GM12878 (cell line): Measurements from ENCODE around the gene DHDH. TPM values are rescaled to one million over a fixed set of nuclear protein-coding genes. Genes with fewer than 3 reads are reported as not detected.
A peak's percentile ranks its signal among the peaks of the same experiment; 100 is the strongest.

ENCODE experiments used
- BRCA1 ChIP-seq: IDR thresholded peaks from 2 replicates; pipeline ENCODE4 v1.6.1; 2011; ENCODE audit warnings: low read depth, low read length, improper control_type of control experiment
- CBX3 ChIP-seq: fragments of 200-600 bp; sonication (generic); IDR thresholded peaks from 2 replicates; pipeline ENCODE4 v1.6.1; 2016; ENCODE audit warnings: low read depth, borderline replicate concordance
- FOXK2 ChIP-seq: fragments of 450-650 bp; IDR thresholded peaks from 2 replicates; pipeline ENCODE4 v1.6.1; 2017; ENCODE audit warnings: mild to moderate bottlenecking, moderate library complexity
- GATAD2B ChIP-seq: fragments of 450-650 bp; conservative IDR thresholded peaks from 2 replicates; pipeline ENCODE4 v1.6.1; 2017; ENCODE audit warnings: low read depth, mild to moderate bottlenecking, moderate library complexity
- KDM1A ChIP-seq: fragments of 200-600 bp; sonication (generic); IDR thresholded peaks from 2 replicates; pipeline ENCODE4 v1.6.1; 2016; ENCODE audit warnings: borderline replicate concordance
- LARP7 ChIP-seq: fragments of 450-650 bp; IDR thresholded peaks from 2 replicates; pipeline ENCODE4 v1.6.1; 2017; ENCODE audit warnings: mild to moderate bottlenecking
- MXI1 ChIP-seq: fragments of 150-350 bp; IDR thresholded peaks from 2 replicates; pipeline ENCODE4 v1.6.1; 2011; ENCODE audit warnings: low read depth, mild to moderate bottlenecking, inconsistent platforms, low read length, improper control_type of control experiment
- NR2C1 ChIP-seq: fragments of 450-650 bp; IDR thresholded peaks from 2 replicates; pipeline ENCODE4 v1.6.1; 2017; ENCODE audit warnings: antibody characterized with exemption, mild to moderate bottlenecking, moderate library complexity
- RBBP5 ChIP-seq: fragments of 200-600 bp; sonication (generic); conservative IDR thresholded peaks from 2 replicates; pipeline ENCODE4 v1.6.1; 2016
- RUNX3 ChIP-seq: IDR thresholded peaks from 2 replicates; pipeline ENCODE4 v1.6.1; 2012; ENCODE audit warnings: low read length, inconsistent platforms
- SMAD5 ChIP-seq: IDR thresholded peaks from 2 replicates; pipeline ENCODE4 v1.6.1; 2016; ENCODE audit warnings: antibody characterized with exemption, low read depth
- SP1 ChIP-seq: IDR thresholded peaks from one replicate; pipeline ENCODE4 v1.6.1; 2011; ENCODE audit warnings: low read depth, low read length
- polyA plus RNA-seq, 11 experiments: library from polyadenylated mRNA; depleted of rRNA in 4 of 11; unstranded in 6 of 11; stranded (reverse) in 5 of 11; fragments of >200 nt; fragmentation: Nextera tagmentation in 4 of 11; fragmentation: Illumina TruSeq in 1 of 11; extraction: Ambion mirVana in 4 of 11; extraction: Trizol in 1 of 11; gene quantifications; 1 replicate in 1 of 11; 2 replicates in 10 of 11; pipeline versions ENCODE4 v1.2.1 to v1.2.3, GENCODE V29; 2011 to 2016; ENCODE audit warnings: inconsistent platforms in 2 of 11, missing spikeins in 2 of 11, low read depth in 1 of 11
- total RNA-seq, 4 experiments: library from RNA; depleted of rRNA in 3 of 4; stranded (reverse); fragments of >200 nt in 3 of 4; fragmentation: Illumina TruSeq in 1 of 4; extraction: Trizol in 1 of 4; gene quantifications; 2 replicates each; pipeline versions ENCODE4 v1.2.1 to v1.2.3, GENCODE V29; 2013 to 2021
- TF ChIP-seq, protein P1 (sequence below): fragments of 450-650 bp; conservative IDR thresholded peaks from 2 replicates; pipeline ENCODE4 v1.6.1; 2017; ENCODE audit warnings: mild to moderate bottlenecking, moderate library complexity
- TF ChIP-seq, protein P2 (sequence below): fragments of 450-650 bp; IDR thresholded peaks from 2 replicates; pipeline ENCODE4 v1.6.1; 2017; ENCODE audit warnings: mild to moderate bottlenecking, moderate library complexity
- TF ChIP-seq, protein P3 (sequence below): IDR thresholded peaks from 2 replicates; pipeline ENCODE4 v1.6.1; 2011; ENCODE audit warnings: mild to moderate bottlenecking, low read depth, low read length, moderate library complexity; ENCODE audit not compliant: insufficient replicate concordance

Gene DHDH
- total and polyA plus RNA-seq, 10 of the 15 experiments (the other 5 are each of a cell fraction or from before 2014, with no cell fraction given) = 0.13 to 0.21 (median 0.15) TPM; not detected in 7

DNA sequence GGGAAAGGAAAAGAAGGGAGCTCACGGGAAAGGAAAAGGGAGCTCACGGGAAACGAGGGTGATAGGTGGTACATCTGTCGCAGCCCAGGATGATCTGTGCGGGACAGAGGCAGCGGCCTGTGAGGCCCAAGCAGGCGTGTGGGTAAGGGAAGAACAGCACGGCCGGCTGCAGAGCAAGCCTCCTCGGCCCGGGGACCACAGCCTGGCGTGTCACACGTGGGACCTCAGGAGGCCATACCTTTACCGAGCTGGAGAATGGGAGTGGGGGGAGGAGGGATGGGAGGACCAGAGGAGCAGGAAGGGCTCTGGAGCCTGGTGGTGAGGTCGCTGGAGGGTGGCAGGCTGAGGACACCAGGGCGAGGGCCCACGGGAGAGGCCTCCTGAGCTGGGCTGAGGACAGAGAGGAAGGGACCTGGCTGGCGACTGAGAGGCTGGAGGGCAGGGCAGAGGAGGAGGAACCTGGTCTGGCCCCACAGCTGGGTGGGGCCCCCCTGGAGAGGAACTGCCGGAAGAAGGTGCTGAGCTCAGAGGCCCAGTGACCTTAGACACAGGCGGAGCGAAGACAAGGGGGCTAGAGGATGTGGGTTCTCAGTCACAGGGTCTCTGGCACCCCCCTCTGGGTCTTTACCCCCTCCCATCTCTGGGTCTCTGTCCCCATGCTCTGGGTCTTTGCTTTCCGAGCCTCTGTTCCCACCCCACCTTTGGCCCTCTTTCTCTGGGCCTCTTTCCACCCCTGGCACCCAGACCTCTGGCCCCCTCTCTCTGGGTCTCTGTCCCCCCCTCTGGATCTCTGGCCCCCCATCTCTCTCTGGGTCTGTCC, 28.7 kb downstream of the DHDH start (continued):
- TF ChIP-seq RUNX3 = peak; percentile 30
- peak; percentile 63 for TF ChIP-seq SP1
- no peak for TF ChIP-seq CBX3
- no peak for TF ChIP-seq MXI1
- 0 out of 2 replicates have a peak, but pooled peaks have one; percentile 22 for TF ChIP-seq LARP7
- TF ChIP-seq KDM1A = no peak
- TF ChIP-seq SMAD5 = no peak; the same call in 1 of the 2 replicates
- TF ChIP-seq, protein P1, sequence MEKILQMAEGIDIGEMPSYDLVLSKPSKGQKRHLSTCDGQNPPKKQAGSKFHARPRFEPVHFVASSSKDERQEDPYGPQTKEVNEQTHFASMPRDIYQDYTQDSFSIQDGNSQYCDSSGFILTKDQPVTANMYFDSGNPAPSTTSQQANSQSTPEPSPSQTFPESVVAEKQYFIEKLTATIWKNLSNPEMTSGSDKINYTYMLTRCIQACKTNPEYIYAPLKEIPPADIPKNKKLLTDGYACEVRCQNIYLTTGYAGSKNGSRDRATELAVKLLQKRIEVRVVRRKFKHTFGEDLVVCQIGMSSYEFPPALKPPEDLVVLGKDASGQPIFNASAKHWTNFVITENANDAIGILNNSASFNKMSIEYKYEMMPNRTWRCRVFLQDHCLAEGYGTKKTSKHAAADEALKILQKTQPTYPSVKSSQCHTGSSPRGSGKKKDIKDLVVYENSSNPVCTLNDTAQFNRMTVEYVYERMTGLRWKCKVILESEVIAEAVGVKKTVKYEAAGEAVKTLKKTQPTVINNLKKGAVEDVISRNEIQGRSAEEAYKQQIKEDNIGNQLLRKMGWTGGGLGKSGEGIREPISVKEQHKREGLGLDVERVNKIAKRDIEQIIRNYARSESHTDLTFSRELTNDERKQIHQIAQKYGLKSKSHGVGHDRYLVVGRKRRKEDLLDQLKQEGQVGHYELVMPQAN = no peak; the same call in 1 of the 2 replicates
- 0 out of 2 replicates have a peak, but pooled peaks have one; percentile 67 for TF ChIP-seq GATAD2B
- peak; percentile 39; the same call in 1 of the 2 replicates for TF ChIP-seq NR2C1
- TF ChIP-seq, protein P2, sequence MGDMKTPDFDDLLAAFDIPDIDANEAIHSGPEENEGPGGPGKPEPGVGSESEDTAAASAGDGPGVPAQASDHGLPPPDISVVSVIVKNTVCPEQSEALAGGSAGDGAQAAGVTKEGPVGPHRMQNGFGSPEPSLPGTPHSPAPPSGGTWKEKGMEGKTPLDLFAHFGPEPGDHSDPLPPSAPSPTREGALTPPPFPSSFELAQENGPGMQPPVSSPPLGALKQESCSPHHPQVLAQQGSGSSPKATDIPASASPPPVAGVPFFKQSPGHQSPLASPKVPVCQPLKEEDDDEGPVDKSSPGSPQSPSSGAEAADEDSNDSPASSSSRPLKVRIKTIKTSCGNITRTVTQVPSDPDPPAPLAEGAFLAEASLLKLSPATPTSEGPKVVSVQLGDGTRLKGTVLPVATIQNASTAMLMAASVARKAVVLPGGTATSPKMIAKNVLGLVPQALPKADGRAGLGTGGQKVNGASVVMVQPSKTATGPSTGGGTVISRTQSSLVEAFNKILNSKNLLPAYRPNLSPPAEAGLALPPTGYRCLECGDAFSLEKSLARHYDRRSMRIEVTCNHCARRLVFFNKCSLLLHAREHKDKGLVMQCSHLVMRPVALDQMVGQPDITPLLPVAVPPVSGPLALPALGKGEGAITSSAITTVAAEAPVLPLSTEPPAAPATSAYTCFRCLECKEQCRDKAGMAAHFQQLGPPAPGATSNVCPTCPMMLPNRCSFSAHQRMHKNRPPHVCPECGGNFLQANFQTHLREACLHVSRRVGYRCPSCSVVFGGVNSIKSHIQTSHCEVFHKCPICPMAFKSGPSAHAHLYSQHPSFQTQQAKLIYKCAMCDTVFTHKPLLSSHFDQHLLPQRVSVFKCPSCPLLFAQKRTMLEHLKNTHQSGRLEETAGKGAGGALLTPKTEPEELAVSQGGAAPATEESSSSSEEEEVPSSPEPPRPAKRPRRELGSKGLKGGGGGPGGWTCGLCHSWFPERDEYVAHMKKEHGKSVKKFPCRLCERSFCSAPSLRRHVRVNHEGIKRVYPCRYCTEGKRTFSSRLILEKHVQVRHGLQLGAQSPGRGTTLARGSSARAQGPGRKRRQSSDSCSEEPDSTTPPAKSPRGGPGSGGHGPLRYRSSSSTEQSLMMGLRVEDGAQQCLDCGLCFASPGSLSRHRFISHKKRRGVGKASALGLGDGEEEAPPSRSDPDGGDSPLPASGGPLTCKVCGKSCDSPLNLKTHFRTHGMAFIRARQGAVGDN = peak; percentile 83
- no peak for TF ChIP-seq FOXK2
- TF ChIP-seq, protein P3, sequence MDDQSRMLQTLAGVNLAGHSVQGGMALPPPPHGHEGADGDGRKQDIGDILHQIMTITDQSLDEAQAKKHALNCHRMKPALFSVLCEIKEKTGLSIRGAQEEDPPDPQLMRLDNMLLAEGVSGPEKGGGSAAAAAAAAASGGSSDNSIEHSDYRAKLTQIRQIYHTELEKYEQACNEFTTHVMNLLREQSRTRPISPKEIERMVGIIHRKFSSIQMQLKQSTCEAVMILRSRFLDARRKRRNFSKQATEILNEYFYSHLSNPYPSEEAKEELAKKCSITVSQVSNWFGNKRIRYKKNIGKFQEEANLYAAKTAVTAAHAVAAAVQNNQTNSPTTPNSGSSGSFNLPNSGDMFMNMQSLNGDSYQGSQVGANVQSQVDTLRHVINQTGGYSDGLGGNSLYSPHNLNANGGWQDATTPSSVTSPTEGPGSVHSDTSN = peak; percentile 61
- TF ChIP-seq BRCA1 = no peak
- no peak for TF ChIP-seq RBBP5
